Activated CD4-positive, alpha-beta T cell treated with anti-CD3 and anti-CD28 coated beads for 1 hour (primary cell): ENCODE results near the gene ULBP3.
"Not testable (repeated sequence)": the region's sequence is repeated elsewhere in the genome, so short reads cannot be mapped to it uniquely, and the experiment has no call there.

Experiments used
- DNase-seq: peaks from one replicate; pipeline ENCODE4 v3.0.0-alpha.2; 2020

The ULBP3 gene

DNA sequence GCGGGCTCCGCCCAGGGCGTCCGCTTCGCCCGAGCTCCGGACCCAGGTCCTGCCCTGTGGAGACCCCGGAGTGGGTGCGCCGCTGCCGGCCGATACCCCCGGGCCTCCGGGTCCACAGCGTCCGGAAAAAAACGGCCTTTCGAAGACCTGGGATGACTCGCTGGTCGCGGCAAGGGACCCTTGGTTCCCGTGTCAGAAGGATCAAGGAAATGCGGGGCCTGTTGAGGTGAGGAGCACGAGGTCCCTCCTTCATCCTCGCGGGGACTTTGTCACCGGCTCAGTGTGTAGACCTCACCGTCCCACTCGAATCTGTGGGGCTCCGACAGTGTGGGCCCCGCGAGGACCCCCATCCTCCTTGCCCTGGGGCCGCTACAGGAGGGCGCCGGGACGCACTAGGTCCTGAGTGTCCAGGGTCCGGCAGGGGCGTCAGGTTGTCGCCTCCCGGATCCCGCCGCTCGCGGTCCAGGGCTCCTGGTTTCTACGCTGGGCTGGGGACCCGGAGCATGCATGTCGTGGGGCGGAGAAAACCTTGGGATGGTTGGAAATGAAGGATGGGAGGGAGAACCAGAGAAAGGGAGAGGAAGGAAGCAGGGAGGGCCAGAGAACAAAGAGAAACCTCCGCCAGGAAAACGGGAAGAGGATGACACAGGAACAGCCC is 54.2 kb downstream of the ULBP3 start:
- not testable (repeated sequence) for DNase-seq

DNA sequence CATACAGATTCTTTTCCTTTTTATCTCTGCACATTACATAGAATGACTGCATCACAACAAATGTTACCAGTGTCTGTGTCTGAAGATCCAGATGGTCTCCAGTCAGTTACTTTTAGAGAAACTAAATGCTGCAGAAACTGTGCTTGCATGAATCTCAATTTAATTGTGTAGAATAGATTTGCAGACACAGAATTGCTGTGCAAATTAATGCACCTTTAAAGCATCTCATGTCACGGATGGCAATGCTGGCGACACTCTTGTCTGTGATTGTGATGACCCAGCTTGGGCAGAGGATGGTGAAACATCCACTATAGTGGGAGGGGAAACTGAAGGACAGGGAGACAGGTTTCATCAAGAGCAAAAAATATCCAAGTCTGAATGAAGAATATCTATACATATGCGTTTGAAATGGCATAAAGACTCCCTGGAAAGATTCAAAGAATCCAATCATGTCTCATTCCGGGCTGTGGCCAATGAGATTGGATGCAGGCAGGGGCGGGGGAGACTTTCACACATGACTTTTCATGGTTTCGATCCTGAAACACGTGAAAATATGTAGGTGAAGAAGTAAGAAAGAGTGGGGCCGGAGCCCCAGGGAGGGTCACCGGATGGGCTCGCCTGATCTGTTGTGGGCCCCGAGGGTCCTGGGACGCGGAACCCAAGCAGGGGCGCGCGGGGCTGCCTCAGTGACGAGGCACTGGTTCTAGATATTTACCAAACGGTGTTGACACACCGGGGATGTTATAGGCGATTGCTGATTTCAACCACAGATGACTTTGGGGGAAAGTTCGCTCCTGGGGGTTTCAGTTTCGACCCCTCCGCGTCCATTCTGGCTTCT is 54.9 kb downstream of the ULBP3 start:
- DNase-seq: not testable (repeated sequence)

GRCh38 chr6:150012846-150013784 is 55.8 kb downstream of the ULBP3 start:
- DNase-seq: not testable (repeated sequence)
